ENCODE results near the gene GPBAR1.

The GPBAR1 gene

GRCh38 chr2:218244204-218244603, 16.6 kb upstream of the GPBAR1 start:
- no peak for DNase-seq (ENCODE audit: low read depth)

GRCh38 chr2:218244665-218245064, 16.1 kb upstream of the GPBAR1 start:
- DNase-seq (ENCODE audit: low read depth) = no peak

- DNase-seq (ENCODE audit: low read depth) = no peak
These were observed 15.6 kb upstream of the GPBAR1 start for GRCh38 chr2:218245214-218245613.

- no peak for DNase-seq (ENCODE audit: low read depth)
These were observed 11.1 kb upstream of the GPBAR1 start for GRCh38 chr2:218249691-218250090.

- no peak for DNase-seq (ENCODE audit: low read depth)
These were observed 8.1 kb upstream of the GPBAR1 start for GRCh38 chr2:218252509-218253231.

GRCh38 chr2:218253232-218253625, 7.6 kb upstream of the GPBAR1 start:
- DNase-seq (ENCODE audit: low read depth) = no peak

- no peak for DNase-seq (ENCODE audit: low read depth)
These were observed 5.4 kb upstream of the GPBAR1 start for GRCh38 chr2:218255446-218255845.

GRCh38 chr2:218256612-218257350, 4.0 kb upstream of the GPBAR1 start:
- no peak for DNase-seq (ENCODE audit: low read depth)

GRCh38 chr2:218257390-218257981, 3.3 kb upstream of the GPBAR1 start:
- peak; percentile 41 for DNase-seq (ENCODE audit: low read depth)

- DNase-seq (ENCODE audit: low read depth) = no peak
These were observed 1.5 kb upstream of the GPBAR1 start for GRCh38 chr2:218259099-218259961.

- no peak for DNase-seq (ENCODE audit: low read depth)
These were observed 649 bp upstream of the GPBAR1 start for GRCh38 chr2:218260166-218260565.

GRCh38 chr2:218261423-218262236, 815 bp downstream of the GPBAR1 start:
- DNase-seq (ENCODE audit: low read depth) = no peak

GRCh38 chr2:218262237-218262600, 1.4 kb downstream of the GPBAR1 start:
- no peak for DNase-seq (ENCODE audit: low read depth)

- no peak for DNase-seq (ENCODE audit: low read depth)
These were observed 2.1 kb downstream of the GPBAR1 start for GRCh38 chr2:218262631-218263586.

- no peak for DNase-seq (ENCODE audit: low read depth)
These were observed 3.2 kb downstream of the GPBAR1 start for GRCh38 chr2:218263817-218264641.

GRCh38 chr2:218264773-218265561, 4.2 kb downstream of the GPBAR1 start:
- DNase-seq (ENCODE audit: low read depth) = no peak

- no peak for DNase-seq (ENCODE audit: low read depth)
These were observed 4.8 kb downstream of the GPBAR1 start for GRCh38 chr2:218265626-218266025.

- DNase-seq (ENCODE audit: low read depth) = no peak
These were observed 5.6 kb downstream of the GPBAR1 start for GRCh38 chr2:218266316-218266979.
